Spinal cord (tissue), 10 donors: ENCODE data around the gene ZMYM3. TPM values are rescaled to one million over a fixed set of nuclear protein-coding genes. Genes with fewer than 3 reads are reported as not detected.

Source experiments
- DNase-seq, 6 donors: peaks; one replicate each; pipeline versions ENCODE4 v3.0.0 to v3.0.0-alpha.2; 2013 to 2015; ENCODE audit warnings: low spot score in 6 of 6, low read depth in 4 of 6
- H3K27ac ChIP-seq: one replicate; pipeline ENCODE4 v1.5.1; 2013; ENCODE audit warnings: low read depth, low read length, control low read depth
- H3K27me3 ChIP-seq: one replicate; pipeline ENCODE4 v1.6.1; 2013; ENCODE audit warnings: low read length; ENCODE audit not compliant: control insufficient read depth, insufficient read depth
- H3K36me3 ChIP-seq: one replicate; pipeline ENCODE4 v1.6.1; 2013; ENCODE audit warnings: low read length; ENCODE audit not compliant: control insufficient read depth, insufficient read depth
- H3K4me1 ChIP-seq: one replicate; pipeline ENCODE4 v1.6.1; 2013; ENCODE audit warnings: low read length; ENCODE audit not compliant: control insufficient read depth, insufficient read depth
- H3K4me3 ChIP-seq: one replicate; pipeline ENCODE4 v1.5.1; 2013; ENCODE audit warnings: low read depth, low read length, control low read depth
- H3K9me3 ChIP-seq: one replicate; pipeline ENCODE4 v1.6.1; 2013; ENCODE audit warnings: low read length; ENCODE audit not compliant: control insufficient read depth, insufficient read depth
- WGBS: methylation state at CpG from one replicate; pipeline ENCODE4 v1.1.5; 2013; ENCODE audit warnings: missing lambda C conversion rate; ENCODE audit not compliant: insufficient coverage; 5-methylcytosine and 5-hydroxymethylcytosine counted together
- polyA plus RNA-seq, 2 donors: library from polyadenylated mRNA; unstranded; fragments of 120-200 nt; gene quantifications; one replicate each; pipeline ENCODE4 v1.2.1, GENCODE V29; 2013; ENCODE audit not compliant: insufficient read length in 2 of 2
- total RNA-seq, 2 donors: library from RNA; depleted of rRNA in 1 of 2; stranded (reverse); fragments of 120-200 nt in 1 of 2; fragments of >200 nt in 1 of 2; gene quantifications; one replicate each; pipeline versions ENCODE4 v1.2.3 to v1.2.4, GENCODE V29; 2013 to 2014
- donor health status: healthy.

The ZMYM3 gene
- total and polyA plus RNA-seq, 4 donors = 26.4 to 54.2 (median 39.6) TPM

DNA sequence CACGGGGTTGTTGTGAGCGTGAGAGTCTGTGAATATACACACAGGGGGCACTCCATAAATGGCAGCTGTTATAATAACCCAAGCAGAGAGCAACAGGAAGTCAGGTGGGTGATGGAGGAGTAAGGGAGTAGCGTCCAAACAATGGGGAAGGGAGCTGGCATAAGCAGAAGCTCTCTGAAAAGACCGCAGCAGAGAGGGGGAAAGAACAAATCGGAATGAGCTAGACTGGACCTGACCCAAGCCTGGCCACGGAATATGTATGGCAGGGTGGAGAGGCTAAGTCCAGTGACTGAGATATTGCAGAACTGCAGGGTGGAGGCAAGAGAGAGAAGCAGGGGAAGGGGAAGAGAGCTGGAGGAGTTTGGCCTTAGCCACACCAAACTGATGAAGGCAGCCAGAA, 37.5 kb downstream of the ZMYM3 start:
- DNase-seq = no peak
- WGBS = 46% methylated on average over 6 of the region's 6 CpGs
- no peak overlapping the region for H3K4me3 ChIP-seq

DNA sequence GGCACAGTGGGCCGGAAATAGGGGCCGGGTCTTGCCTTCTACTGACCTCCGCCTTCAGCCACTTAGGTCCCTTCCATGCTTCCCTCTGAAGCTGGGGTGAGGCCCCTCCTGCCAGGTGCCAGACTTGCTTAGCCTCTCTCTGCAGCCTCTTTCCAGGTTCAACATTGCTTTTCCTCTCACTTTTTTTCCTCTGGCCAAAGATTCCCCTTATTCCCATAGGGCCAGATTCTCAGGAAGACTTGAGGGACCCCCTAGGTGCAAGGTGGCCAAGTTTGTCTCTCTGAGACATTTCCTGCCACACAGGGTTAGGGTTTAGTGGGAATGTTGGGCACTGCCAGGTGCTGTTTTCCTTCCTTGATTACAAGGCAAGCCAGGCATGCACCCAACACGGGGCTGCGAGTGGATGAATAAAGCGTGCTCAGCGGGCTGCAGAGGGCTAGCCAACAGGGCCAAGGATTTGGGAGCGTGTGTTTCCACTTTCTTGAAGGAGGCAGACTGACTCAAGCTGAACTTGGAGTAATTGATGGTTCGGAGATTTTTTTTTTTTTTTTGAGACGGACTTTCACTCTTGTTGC, 38.5 kb downstream of the ZMYM3 start:
- H3K4me1 ChIP-seq = no peaks in the 10 kb centered on the region
- 73% methylated on average over 10 of the region's 10 CpGs for WGBS
- H3K9me3 ChIP-seq = peaks cover 2% of the 10 kb centered on the region
- no peak overlapping the region for H3K4me3 ChIP-seq
- H3K27me3 ChIP-seq = no peaks in the 10 kb centered on the region
- H3K27ac ChIP-seq = no peak overlapping the region
- no peaks in the 10 kb centered on the region for H3K36me3 ChIP-seq
- no peak for DNase-seq

More for the DNA sequence above, 37.5 kb downstream of the ZMYM3 start:
- Histone ChIP-seq H3K4me1 (no peaks in the 10 kb centered on the region), H3K27me3 (no peaks in the 10 kb centered on the region), H3K36me3 (no peaks in the 10 kb centered on the region), H3K9me3 (peaks cover 2% of the 10 kb centered on the region), H3K27ac (no peak overlapping the region)

GRCh38 chrX:71214604-71215337, 39.2 kb downstream of the ZMYM3 start:
- Histone ChIP-seq H3K27me3 (no peaks in the 10 kb centered on the region), H3K4me1 (no peaks in the 10 kb centered on the region), H3K36me3 (no peaks in the 10 kb centered on the region), H3K9me3 (peaks cover 2% of the 10 kb centered on the region), H3K4me3 (no peak overlapping the region), H3K27ac (no peak overlapping the region)
- WGBS = 79% methylated on average over 5 of the region's 5 CpGs
- no peak for DNase-seq

DNA sequence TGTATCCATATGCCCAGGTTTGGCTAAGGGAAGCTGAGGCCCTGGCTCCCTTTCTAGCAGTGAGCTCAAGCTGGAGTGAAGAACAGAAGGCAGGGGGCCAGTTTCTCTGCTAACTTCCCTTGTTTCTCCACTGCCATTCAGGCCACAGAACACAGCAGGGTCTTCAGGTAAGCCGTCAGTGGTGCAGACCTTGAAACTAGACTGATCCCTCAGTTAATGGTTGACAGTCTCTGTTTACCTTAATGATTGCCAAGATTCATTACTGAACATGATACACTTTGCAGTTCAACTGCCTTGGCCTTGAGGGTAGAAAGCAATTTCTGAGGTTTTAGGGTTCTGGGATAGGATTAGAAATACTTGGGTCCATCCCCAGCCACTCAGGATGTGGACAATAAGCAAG, 39.8 kb downstream of the ZMYM3 start:
- H3K36me3 ChIP-seq = no peaks in the 10 kb centered on the region
- no peak overlapping the region for H3K27ac ChIP-seq
- no peak for DNase-seq
- H3K4me1 ChIP-seq = no peaks in the 10 kb centered on the region
- WGBS = 57% methylated on average over 1 of the region's 1 CpG
- H3K4me3 ChIP-seq = no peak overlapping the region
- peaks cover 2% of the 10 kb centered on the region for H3K9me3 ChIP-seq
- no peaks in the 10 kb centered on the region for H3K27me3 ChIP-seq

GRCh38 chrX:71212536-71212935, 41.4 kb downstream of the ZMYM3 start:
- H3K36me3 ChIP-seq = no peaks in the 10 kb centered on the region
- H3K4me3 ChIP-seq = no peak overlapping the region
- no peak for DNase-seq
- no peak overlapping the region for H3K27ac ChIP-seq
- peaks cover under 1% of the 10 kb centered on the region for H3K9me3 ChIP-seq
- 76% methylated on average over 3 of the region's 5 CpGs for WGBS
- no peaks in the 10 kb centered on the region for H3K27me3 ChIP-seq
- no peaks in the 10 kb centered on the region for H3K4me1 ChIP-seq

GRCh38 chrX:71210816-71211215, 43.1 kb downstream of the ZMYM3 start:
- no peaks in the 10 kb centered on the region for H3K27me3 ChIP-seq
- no peak overlapping the region for H3K27ac ChIP-seq
- no peaks in the 10 kb centered on the region for H3K36me3 ChIP-seq
- no peaks in the 10 kb centered on the region for H3K4me1 ChIP-seq
- DNase-seq = peak in 1 of 6 donors; percentile 44
- no peaks in the 10 kb centered on the region for H3K9me3 ChIP-seq
- WGBS = 70% methylated on average over 3 of the region's 3 CpGs
- no peak overlapping the region for H3K4me3 ChIP-seq

- no peaks in the 10 kb centered on the region for H3K4me1 ChIP-seq
- 87% methylated on average over 7 of the region's 7 CpGs for WGBS
These were observed 54.5 kb downstream of the ZMYM3 start for GRCh38 chrX:71199252-71200008.

GRCh38 chrX:71198066-71198465, 55.9 kb downstream of the ZMYM3 start:
- no peak overlapping the region for H3K27ac ChIP-seq
- no peak overlapping the region for H3K4me3 ChIP-seq
- no peaks in the 10 kb centered on the region for H3K36me3 ChIP-seq
- H3K27me3 ChIP-seq = no peaks in the 10 kb centered on the region
- no peaks in the 10 kb centered on the region for H3K9me3 ChIP-seq
- no peak for DNase-seq
- WGBS = 81% methylated on average over 3 of the region's 3 CpGs
- H3K4me1 ChIP-seq = no peaks in the 10 kb centered on the region

More at GRCh38 chrX:71199252-71200008, 54.5 kb downstream of the ZMYM3 start:
- H3K9me3 ChIP-seq = no peaks in the 10 kb centered on the region
- no peaks in the 10 kb centered on the region for H3K27me3 ChIP-seq
- no peak overlapping the region for H3K27ac ChIP-seq
- H3K36me3 ChIP-seq = no peaks in the 10 kb centered on the region
- DNase-seq = no peak
- H3K4me3 ChIP-seq = no peak overlapping the region

DNA sequence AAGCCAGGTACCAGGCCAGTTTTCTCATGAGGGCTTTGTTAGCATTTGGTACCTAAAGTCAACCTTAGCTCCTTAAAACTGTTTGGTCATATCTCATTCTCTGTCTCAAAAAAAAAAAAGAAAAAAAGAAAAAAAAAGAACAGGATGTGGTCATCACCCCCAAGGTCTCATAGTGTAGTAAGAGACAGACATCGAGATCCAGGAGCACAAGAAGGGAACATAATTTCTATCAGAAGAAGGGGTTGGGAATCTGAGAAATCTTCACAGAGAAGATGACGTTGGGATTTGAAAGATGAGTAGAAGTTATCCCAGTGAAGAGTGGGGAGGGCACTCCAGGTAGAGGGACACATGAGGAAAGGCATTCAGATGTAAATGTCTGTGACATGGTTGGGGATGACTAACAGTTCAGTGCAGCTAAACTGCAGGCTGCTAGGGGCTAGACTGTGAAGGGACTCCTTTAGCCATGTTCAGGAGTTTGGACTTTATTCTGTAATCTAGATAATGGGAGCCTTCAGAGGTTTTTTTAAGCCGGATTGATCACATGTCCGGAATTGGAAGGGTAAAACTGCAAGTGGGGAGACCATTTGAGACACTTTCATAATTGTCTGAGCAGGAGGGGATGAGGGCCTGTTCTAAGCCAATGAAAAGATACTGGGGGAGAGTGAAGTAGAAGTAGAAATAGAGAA, 57.8 kb downstream of the ZMYM3 start:
- no peak overlapping the region for H3K4me3 ChIP-seq
- WGBS = 55% methylated on average over 4 of the region's 4 CpGs

More for the DNA sequence above, 57.8 kb downstream of the ZMYM3 start:
- H3K9me3 ChIP-seq = no peaks in the 10 kb centered on the region
- no peaks in the 10 kb centered on the region for H3K4me1 ChIP-seq
- H3K27ac ChIP-seq = no peak overlapping the region
- H3K27me3 ChIP-seq = no peaks in the 10 kb centered on the region
- H3K36me3 ChIP-seq = no peaks in the 10 kb centered on the region
- DNase-seq = no peak
